NOMO-1 (cell line): ENCODE results near the gene WNT7B.

ENCODE experiments used
- DNase-seq, 2 experiments: peaks; one replicate each; lab custom pipeline; 2025; ENCODE audit not compliant: unreplicated experiment in 2 of 2; lab: John Stamatoyannopoulos, UW

The WNT7B gene

DNA sequence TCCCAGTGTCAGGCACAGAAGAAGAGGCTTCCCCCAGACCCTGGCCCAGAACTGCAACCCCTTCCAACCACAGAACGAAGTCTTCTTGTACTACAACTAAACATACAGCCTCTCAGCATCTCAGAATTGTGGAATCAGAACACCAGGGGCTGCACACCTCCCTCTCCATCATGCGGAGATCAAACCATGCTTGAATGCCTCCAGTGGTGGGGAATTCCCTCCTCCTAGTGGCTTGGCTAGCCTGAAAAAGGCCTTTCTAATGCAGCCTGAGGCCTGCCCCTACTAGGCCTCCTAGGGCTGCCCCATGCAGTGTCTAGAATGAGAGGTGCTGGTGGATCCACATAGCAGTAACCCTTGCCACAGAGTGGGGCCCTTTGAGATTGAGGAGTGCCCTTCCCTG is 62.7 kb downstream of the WNT7B start:
- no peak for DNase-seq

DNA sequence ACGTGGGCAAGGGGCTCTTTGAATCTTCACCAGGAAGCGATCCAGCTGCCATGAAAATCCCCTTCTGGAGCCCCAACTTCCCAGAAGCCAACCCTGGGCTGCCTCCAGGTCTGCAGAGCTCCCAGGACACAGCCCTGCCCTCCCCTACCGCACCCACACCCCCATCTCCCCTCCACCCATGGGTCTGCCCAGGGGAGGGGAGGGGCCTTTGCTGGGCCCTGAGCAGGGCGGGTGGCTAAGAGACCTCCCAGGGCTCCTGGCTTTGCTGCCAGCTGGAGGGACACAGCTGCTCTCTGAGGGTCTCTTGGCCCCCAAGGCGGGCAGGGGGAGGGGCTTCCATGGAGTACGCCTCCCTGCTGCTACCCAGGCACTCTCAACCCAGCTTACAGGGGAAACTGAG is 64.1 kb downstream of the WNT7B start:
- no peak for DNase-seq

DNA sequence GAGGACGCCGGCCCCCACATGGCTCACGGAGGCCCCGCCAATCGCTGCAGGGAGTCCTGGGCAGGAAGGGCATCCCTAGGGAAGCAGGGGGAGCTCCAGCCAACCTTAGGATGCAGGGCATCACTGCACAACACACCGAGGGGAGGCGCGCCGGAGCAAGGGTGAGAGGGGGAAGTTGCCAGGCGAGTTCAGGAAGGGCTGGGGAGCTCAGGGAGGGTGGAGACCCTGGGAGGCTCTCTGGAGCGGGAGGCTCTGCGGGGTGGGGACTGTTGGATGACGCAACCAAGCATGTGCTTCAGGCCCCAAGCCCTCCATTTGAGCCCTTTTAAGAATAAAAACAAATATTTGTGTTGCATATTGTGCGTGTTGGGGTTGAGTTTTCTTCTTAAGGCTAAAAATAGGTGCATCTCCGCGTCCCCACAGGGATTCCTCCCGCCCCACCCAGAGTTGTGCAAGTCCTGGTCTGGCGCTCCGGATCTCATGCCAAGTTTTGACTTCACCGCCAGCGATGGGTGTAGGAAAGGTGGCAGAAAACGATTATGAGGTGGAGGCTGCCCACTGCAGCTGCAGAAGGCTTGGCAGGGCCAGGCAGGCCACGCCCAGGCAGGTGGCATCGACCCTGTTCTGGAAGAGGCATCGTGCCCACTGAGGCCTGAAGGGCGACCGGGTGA is 65.2 kb downstream of the WNT7B start:
- DNase-seq = peak; percentile 18 to 70

DNA sequence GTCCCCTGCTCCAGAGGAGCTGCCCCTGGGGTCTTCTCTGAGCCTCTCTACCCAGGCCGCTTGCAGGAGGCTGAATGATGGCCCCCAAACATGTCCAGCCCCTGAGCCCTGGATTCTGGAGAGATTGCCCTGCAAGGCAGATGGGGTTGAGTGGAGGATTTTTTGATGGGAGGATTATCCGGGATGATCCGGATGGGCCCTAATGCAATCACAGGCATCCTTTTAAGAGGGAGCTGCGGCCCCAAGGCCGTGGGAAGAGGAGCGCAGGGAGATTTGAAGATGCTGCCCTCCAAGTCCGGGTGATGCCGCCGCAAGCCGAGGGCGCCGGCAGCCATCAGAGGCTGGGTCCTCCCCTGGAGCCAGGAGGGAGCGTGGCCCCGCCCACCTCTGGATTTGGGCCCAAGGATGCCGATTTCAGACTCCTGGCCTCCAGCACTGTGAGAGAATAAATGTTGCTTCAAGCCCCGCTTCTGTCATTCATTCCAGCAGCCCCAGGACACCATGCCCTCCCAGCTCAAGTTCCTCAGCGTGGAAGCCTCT is 66.0 kb downstream of the WNT7B start:
- no peak for DNase-seq

- no peak for DNase-seq
Measured at GRCh38 chr22:45908961-45909360, 68.0 kb downstream of the WNT7B start.

- no peak for DNase-seq
Measured at GRCh38 chr22:45907996-45908395, 69.0 kb downstream of the WNT7B start.

GRCh38 chr22:45907378-45907777 is 69.6 kb downstream of the WNT7B start:
- DNase-seq = no peak

DNA sequence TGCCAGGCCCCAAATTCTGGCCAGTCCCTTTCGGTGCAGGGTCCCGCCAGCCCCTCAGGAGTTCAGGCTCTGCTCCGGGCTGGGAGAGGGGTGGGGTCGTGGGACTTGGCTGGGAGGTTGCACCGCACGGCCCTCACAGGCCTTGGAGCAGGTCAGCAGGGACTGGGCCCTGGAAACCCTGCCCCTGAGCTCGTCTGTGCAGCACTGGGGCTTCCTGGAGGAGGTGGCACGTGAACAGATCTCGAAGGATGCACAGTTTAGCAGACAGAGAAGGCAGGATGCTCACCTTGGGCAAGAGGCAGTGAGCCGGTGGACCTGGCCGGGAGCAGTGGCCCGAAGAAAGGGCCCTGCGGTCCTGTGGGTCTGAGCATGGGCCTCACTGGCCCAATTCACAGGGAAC is 70.0 kb downstream of the WNT7B start:
- DNase-seq = no peak

- DNase-seq = peak in 1 of 2 experiments; percentile 10
Measured at GRCh38 chr22:45905924-45906865, 70.8 kb downstream of the WNT7B start.

GRCh38 chr22:45905326-45905923 is 71.5 kb downstream of the WNT7B start:
- peak in 1 of 2 experiments; percentile 5 for DNase-seq

DNA sequence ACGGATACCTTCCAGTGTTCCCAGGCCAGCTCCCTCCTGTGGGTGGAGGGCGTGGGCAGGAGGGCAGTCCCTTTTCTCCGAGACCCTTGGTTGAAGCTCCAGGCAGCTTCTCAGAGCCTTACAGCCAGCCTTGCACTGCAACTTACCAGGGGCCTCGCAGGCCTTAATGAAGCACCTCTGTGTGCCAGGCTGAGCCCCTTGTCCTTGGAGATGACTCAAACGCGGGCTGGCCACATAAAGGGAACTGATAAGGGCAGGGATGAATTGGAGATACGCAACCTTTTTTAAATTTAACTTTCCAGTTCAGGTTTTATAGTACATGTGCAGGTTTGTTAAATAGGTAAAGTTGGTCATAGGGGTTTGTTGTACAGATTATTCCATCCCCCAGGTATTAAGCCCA is 72.7 kb downstream of the WNT7B start:
- DNase-seq = no peak

- DNase-seq = no peak
Measured at GRCh38 chr22:45903355-45904135, 73.4 kb downstream of the WNT7B start.

DNA sequence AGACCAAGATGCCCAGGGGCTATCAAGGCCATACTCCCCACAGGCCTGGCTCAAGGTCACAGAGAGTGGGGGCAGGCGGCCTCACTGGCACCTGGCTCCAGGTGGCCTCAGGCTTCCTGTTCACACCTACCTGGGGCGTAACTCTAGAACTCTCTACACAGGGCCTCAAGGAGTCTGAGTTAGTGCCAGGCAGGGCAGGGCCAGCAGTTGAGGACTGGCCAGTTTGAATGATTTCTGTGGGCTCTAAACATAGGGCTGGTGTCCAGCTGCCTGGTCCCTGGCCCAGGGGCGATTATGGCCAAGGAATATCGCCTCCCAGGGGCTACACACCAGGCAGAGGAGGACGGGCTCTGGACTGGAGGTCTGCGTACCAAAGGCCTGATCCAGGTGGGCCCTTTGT is 79.2 kb downstream of the WNT7B start:
- DNase-seq = no peak

- DNase-seq = no peak
Measured at GRCh38 chr22:45896964-45897538, 79.9 kb downstream of the WNT7B start.

- no peak for DNase-seq
Measured at GRCh38 chr22:45896153-45896951, 80.6 kb downstream of the WNT7B start.

GRCh38 chr22:45895436-45896152 is 81.4 kb downstream of the WNT7B start:
- DNase-seq = no peak

- no peak for DNase-seq
Measured at GRCh38 chr22:45893516-45893915, 83.4 kb downstream of the WNT7B start.

GRCh38 chr22:45892681-45893461 is 84.1 kb downstream of the WNT7B start:
- DNase-seq = no peak
